Cerebellar cortex (tissue), 1 donor: Measurements from ENCODE around the gene ABHD2.
"Not testable (repeated sequence)": the region's sequence is repeated elsewhere in the genome, so short reads cannot be mapped to it uniquely, and the experiment has no call there.

Experiments used
- DNase-seq: peaks from one replicate; pipeline ENCODE4 v3.0.0-alpha.2; 2015; ENCODE audit warnings: low spot score

The ABHD2 gene, protein sequence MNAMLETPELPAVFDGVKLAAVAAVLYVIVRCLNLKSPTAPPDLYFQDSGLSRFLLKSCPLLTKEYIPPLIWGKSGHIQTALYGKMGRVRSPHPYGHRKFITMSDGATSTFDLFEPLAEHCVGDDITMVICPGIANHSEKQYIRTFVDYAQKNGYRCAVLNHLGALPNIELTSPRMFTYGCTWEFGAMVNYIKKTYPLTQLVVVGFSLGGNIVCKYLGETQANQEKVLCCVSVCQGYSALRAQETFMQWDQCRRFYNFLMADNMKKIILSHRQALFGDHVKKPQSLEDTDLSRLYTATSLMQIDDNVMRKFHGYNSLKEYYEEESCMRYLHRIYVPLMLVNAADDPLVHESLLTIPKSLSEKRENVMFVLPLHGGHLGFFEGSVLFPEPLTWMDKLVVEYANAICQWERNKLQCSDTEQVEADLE

DNA sequence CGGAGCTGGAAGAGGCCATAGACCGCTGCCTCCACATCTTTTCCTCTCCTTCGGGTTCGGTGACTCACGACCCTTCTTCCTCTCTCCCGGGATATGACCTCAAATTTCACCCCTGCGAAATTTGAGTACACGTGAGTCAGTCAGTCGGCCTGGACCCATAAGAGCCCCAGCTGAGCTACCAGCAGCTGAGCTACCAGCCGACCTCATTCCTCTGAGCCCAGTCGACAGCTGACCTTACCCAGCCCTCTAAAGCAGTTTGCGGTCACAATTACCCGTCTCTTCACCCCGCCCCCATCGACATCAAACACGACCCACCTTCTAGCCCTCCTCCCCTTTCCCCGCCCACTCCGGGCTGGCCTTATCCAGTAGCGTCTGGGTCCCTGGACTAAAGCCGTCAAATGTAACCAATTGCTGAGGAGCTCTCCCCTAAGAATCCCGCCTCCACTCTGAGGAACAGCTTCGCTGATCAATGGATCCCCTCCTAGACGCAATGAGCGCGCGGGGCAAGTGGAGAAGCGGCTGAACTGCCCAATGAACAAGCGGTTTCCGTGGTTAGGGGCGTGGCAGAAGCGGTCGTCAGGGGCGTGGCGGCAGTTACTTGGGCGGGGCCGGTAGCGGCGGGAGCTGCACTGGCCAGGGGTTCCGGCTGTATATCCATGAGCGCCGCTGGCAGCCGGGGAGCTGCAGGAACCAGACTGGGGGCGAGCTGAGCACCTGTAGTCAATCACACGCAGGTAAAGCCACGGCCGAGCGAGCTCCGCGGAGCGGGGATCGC lies at the start of gene ABHD2:
Gene ABHD2, plus strand, starts transcription at position 627 of the 775 bp plus-strand sequence. CDS start 27,872 bp downstream, outside the sequence.
- DNase-seq = peak; percentile 100

DNA sequence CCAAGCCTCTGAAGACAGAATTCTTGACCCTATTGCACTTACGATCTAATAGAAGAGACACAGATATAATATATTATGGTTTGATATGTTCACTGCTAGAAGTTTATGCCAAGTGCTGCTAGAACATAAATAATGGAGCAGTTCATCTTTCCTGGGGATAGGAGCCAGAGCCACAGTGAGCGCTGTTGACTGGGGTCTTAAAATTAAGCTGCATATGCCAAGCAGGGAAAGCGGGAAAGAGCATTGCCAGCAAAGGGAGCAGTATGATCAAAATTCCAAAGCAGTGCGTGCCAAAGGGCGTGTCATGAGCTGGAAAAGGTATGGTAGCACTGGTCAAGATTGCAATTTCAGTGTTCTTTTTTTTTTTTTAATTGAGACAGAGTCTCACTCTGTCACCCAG lies 49.1 kb upstream of the ABHD2 start:
- DNase-seq = no peak

DNA sequence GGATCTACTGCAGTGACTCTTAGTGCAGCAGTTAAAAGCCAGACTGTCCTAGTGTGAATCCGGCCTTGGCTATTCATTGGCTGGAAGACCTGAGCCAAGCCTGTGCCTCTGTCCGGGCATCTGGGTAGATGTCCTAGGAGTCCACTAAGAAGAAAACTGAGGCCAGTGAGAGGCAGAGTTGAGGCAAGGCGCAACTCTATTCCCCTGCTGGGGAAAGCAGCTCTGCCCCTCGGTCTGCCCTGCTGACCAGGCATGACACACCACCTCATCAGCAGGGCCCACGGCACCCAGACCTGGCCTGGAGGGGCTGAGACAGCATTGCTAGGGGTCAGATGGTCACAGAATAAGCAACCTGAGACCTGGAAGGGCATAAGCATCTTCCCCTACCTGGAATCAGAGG lies 46.7 kb upstream of the ABHD2 start:
- DNase-seq = no peak

DNA sequence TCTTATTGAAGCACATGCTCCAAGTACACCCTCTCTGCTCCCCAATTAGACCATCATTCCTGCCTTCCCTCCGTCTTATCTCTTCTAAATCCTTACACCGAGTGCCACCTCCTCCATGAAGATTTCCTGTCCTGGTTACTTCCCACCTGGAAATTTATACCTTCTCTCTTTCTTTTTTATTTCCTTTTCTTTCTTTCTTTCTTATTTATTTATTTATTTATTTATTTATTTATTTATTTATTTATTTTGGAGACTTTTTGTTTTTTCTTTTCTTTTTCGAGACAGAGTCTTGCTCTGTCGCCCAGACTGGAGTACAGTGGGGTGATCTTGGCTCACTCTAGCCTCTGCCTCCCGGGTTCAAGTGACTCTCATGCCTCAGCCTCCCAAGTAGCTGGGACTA lies 45.9 kb upstream of the ABHD2 start:
- no peak for DNase-seq

DNA sequence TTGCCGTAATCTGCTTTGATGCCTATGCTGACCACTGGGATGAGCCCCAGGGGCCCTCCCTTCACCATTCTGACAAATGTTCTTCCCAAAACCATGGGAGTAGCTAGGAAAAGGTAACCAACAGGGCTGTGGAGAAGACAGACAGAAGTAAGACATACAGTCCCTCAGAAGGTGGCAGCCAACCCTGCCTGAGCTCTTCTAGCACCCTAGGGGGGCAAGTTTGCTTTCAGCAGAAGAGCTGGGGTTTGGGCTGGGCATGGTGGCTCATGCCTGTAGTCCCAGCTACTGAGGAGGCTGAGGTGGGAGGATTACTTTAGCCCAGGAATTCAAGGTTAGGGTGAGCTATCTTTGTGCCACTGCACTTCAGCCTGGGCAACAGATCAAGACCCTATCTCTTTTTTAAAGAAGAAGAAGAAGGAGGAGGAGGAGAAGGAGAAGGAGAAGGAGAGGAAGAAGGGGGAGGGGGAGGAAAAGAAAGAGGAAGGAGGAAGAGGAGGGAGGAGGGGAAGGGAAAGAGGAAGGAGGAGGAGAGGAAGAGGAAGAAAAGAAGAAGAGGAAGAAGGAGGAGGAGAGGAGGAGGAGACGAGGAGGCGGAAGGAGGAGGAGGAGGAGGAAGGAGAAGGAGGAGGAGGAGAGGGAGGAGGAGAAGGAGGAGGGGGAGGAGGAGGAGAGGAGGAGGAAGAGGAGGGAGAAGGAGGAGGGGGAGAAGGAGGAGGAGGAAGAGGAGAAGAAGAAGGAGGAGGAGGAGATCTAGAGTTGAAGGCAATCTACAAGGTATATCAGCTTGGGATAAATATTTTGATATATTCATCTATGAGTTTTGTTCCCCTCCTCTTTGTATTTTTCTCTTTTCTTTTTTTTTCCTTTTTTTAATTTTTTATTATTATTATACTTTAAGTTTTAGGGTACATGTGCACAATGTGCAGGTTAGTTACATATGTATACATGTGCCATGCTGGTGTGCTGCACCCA lies 44.9 kb upstream of the ABHD2 start:
- DNase-seq = no peak

DNA sequence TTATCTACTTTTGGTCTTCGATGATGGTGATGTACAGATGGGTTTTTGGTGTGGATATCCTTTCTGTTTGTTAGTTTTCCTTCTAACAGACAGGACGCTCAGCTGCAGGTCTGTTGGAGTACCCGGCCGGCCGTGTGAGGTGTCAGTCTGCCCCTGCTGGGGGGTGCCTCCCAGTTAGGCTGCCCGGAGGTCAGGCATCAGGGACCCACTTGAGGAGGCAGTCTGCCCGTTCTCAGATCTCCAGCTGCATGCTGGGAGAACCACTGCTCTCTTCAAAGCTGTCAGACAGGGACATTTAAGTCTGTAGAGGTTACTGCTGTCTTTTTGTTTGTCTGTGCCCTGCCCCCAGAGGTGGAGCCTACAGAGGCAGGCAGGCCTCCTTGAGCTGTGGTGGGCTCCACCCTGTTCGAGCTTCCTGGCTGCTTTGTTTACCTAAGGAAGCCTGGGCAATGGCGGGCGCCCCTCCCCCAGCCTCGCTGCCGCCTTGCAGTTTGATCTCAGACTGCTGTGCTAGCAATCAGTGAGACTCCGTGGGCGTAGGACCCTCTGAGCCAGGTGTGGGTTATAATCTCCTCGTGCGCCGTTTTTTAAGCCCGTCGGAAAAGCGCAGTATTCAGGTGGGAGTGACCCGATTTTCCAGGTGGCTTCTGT lies 39.1 kb upstream of the ABHD2 start:
- DNase-seq = not testable (repeated sequence)

DNA sequence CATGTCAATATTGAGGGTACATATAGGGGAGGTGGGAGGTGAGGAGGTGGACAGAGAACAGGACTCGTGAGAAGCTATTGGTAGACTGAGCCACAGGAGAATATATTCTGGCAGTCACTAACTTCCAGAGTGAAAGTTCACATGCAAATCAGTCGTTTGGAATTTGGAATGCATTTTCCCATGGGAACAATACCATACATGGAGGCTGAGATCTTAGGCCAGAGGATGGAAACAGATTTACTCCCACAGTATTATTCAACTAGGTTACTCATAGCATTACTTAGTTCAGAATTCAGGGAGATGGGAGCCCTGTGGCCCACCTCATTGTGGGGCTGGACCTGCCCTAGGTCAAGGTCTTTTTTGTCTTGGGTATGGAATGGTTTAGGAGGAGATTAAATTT lies 36.4 kb upstream of the ABHD2 start:
- DNase-seq = no peak

DNA sequence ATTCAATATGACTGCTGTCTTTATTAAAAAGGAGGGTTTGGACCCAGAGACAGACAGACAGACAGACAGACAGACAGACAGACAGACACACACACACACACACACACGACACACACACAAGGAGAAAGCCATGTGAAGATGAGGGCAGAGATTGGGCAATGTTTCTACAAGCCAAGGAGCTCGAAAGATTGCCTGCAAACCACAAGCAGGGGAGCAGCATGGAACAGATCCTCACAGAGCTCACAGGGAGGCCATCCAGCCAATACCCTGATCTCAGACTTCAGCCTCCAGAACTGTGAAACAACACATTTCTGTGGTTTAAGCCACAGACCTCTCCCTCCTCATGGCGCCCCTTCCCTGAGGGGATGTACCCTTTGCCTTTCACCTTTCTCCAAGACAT lies 35.8 kb upstream of the ABHD2 start:
- DNase-seq = no peak

DNA sequence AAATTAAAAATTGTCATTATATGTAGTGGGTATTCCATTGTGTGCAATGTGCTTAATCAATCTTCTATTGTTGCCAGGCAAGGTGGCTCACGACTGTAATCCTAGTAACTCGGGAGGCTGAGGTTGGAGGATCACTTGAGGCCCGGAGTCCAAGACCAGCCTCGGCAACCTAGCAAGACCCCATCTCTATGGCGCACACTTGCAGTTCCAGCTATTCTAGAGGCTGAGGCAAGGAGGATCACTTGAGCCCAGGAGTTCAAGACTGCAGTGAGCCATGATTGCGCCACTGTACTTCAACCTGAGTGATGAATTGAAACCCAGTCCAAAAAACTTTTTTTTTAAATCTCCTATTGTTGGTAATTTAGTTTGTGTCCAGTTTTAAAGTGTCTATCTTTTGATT lies 33.4 kb upstream of the ABHD2 start:
- no peak for DNase-seq

DNA sequence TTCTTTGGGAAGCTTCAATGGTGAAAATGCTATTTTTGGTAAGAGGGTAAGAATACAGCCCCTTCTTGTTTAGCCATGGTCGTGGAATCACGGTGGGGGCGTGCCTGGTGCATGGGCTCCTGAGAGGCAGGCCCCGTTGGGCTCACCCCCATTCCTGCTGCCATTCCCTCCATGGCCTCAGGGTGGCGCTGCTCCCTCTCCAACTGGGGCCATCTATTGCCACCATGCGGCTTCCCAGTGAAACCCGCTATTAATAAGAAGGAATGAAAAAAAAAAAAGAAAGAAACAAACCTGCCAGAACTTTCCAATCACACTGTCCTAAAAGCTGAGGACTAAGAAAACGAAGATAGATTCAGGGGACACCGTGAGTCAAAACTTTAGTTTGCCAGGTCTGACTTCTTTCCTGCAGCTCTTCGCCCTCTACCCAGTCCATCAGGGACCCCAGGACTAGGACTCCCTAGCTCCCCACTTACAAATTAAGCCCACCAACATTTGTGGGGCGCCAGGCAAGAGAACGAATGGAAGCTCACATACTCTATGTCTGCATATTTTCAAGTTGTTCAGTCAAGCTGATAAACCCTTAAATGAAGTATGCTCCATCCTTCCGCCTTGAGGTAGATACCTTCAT lies 30.6 kb upstream of the ABHD2 start:
- peak; percentile 82 for DNase-seq

DNA sequence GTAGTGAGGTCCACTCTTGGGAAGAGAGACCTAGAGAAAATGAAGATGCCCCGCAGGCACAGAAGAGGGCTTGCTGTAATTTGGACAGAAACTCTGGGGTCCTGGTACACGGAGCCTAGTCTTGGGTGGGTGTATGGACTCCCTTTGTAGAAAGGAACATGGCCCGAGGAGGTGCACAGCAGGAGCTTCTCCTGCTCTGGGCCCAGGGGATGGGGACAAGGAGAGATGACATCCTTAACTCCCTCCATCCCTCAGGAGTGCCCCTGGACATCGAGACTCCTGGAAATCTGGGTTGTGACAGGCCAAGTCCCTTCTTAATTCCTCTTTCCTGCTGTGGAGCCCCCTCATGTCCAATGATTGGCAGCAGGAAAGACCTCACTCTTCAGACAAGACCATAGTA lies 29.9 kb upstream of the ABHD2 start:
- DNase-seq = no peak

DNA sequence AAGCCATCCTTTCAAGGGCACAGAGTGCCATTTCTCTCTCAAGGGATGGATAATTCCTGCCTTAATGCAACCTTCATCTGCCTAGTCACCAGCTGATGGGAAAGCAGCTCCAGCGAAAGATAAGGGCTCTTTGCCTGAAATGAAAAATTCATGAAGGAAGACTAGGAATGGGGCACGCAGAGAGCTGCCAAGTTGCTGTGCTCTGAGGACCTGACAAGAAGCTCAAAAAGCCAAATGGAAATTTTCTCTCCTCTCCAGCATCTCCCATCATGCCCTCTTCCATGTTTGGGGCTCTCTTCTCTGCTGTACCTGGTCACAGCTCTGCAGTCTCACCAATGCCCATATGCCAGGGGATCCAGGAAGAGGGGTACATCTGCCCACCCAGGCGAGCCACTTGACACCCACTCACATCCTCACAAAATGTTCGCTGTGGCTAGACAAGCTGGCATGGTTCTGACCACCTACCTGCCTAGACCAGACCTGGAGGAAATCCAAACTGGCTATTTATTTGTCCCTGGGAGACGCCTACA lies 29.3 kb upstream of the ABHD2 start:
- DNase-seq = peak; percentile 38

DNA sequence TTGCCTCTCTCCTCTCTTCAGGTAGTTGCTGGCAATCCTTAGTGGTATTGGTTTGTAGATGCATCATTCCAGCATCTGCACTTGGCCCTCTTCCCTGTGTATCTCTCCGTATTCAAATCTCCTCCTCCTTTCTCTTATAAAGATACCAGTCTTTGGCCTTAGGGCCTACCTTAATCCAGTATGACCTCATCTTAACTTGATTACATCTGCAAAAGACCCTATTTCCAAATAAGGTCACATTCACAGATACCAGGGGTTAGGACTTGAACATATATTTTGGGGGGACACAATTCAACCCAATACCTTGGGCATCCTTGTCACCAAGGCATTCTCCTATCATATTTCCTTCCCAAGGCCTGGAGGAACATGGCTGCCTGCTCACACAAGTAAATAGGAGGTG lies 22.0 kb upstream of the ABHD2 start:
- no peak for DNase-seq

DNA sequence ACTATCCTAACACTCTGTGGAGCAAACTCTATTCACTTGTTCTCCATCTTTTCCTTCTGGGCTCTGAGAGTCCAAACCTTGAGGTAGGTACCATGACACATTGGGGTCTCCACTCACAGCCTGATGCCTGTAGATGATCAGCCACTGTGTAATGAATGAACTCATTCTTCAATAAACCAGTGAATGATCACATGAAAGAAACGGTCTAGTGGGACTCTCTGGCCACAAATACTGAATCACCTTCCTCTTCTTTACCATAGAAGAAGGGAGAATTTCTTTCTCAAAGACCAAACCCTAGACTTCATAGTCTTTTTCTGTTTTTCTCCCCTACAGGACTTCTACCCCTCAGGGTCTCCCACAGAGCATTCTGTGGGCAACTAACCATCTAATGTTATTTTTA lies 20.5 kb upstream of the ABHD2 start:
- no peak for DNase-seq

DNA sequence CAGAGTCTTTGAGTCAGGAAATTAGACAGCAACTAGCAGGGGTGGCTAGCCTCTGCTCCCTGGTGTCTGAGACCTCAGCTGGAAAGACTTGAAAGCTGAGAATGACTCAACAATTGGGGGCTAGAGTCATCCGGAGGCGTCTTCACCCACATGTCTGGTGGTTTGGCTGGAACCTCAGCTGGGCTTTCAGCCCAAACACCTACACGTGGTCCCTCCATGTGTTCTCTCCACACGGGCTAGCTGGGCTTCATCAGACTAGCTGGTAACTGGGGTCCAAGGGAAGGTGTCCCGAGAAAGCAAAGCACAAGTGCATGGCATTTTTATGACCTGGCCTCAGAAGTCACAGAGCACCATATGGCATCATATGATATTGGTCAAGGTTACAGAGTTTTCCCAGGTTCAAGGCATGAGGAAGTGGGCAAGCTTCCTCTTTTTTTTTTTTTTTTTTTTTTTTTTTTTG lies 19.9 kb upstream of the ABHD2 start:
- no peak for DNase-seq

DNA sequence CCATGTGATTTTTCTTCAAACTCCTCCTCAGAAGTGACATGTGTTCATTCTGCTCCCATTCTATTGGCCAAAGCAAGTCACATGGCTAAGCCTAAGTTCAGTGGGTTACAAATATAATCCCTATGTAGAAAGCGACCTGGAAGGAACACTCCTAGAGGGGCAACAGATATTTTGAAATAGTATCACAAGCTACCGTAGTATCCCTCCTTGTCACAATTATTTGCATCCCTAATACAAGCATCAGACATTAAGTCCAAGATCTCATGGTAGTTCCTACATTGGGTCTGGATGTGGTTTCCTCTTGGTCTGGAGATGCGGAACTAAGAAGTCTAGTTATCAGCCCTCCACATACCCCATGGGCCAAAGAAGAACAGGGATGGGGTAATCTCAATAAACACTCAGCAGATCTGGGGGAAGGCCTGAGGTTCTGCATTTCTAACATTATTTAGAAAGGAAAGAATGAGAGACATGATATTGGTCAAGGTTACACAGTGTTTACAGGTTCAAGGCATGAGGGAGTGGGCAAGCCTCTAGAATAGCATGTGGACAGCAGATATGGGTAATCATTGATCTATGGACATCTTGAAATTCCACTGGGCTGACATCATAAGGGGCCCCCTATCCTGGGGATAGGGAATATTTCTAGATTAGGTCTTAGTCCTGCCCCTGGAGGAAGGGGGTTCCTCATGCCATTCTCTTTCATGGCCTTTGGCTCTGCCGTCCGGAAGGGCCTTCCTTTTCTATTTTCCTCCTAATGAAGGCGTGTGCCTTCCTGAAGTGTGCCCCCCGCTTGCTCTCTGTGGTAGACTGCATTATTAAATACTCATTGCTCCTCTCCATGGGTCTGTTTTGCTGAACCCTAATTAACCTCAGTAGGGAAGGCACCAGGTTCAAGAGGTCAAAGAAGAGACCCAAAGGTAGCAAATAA lies 17.8 kb upstream of the ABHD2 start:
- no peak for DNase-seq

DNA sequence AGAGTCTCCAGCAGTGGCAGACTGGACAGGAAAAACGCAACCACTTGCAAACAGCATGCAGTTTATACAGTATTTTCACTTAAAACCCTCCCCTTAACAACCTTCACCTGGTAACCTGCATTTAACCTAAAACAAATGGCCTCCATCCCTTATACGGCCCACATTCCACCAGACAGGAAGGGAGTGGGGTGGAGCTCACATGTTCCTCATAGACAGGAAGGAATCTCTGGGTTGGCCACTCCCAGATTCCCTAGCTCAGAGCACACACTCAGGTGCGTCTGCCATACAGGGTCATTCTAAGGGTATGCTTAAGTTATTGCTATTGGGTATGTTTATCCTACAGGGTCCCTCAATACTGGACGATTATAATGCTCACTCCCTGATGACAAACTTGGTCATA lies 16.8 kb upstream of the ABHD2 start:
- DNase-seq = no peak

DNA sequence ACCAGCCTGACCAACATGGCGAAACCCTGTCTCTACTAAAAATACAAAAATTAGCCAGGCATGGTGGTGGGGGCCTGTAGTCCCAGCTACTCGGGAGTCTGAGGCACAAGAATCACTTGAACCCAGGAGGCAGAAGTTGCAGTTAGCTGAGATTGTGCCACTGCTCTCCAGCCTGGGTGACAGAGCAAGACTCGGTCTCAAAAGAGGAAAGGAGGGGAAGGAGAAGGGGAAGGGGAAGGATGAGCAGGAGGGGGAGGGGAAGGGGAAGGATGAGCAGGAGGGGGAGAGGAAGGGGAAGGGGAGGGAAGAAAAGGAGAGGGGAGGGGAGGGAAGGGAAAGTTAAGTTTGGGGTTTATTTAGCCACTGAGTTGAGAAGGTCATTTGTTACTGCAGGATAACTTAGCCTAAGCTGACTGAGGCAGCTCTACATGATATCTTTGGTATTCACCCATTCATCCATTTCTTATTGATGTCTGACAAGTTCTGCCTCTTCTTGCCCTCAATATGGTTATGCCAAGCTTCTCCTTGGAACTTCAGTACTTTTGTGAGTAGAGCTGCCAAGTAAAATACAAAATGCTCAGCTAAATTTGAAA lies 15.9 kb upstream of the ABHD2 start:
- no peak for DNase-seq

DNA sequence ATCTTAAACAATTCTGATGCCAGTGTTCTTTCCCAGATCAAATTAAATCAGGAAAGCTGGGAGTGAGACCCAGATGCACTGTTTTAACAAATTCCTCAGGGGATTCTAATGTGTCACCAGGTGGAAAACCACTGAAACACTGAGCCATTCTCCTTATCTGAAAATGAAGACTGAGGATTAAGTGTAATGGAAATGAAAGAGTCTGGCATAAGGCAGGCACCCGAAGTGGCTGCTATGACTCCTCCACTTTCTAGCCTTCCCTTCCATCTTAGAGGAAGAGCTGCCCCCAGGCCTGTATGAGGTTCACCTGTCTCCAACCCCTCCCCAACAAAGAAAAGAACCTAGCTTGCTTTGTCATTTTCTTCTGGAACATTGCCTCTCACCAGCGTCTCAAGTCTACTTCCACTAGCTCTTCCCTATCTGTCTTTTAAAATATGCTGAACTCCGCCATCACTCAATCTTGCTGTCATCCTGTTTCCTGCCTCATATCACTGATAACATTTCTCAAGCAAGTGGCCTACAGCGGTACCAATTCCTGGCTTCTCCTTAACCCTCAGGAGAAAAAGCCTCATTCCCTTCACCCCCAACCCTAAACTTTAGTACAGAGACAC lies 13.7 kb upstream of the ABHD2 start:
- DNase-seq = no peak
